Measurements from ENCODE around the gene SLC25A6. TPM values are rescaled to one million over a fixed set of nuclear protein-coding genes. Genes with fewer than 3 reads are reported as not detected.
A peak's percentile ranks its signal among the peaks of the same experiment; 100 is the strongest.
"Not testable (repeated sequence)": the region's sequence is repeated elsewhere in the genome, so short reads cannot be mapped to it uniquely, and the experiment has no call there.

SLC25A6 gene
- total RNA-seq, 2 donors from 2014 or later: 204 to 218 TPM

DNA sequence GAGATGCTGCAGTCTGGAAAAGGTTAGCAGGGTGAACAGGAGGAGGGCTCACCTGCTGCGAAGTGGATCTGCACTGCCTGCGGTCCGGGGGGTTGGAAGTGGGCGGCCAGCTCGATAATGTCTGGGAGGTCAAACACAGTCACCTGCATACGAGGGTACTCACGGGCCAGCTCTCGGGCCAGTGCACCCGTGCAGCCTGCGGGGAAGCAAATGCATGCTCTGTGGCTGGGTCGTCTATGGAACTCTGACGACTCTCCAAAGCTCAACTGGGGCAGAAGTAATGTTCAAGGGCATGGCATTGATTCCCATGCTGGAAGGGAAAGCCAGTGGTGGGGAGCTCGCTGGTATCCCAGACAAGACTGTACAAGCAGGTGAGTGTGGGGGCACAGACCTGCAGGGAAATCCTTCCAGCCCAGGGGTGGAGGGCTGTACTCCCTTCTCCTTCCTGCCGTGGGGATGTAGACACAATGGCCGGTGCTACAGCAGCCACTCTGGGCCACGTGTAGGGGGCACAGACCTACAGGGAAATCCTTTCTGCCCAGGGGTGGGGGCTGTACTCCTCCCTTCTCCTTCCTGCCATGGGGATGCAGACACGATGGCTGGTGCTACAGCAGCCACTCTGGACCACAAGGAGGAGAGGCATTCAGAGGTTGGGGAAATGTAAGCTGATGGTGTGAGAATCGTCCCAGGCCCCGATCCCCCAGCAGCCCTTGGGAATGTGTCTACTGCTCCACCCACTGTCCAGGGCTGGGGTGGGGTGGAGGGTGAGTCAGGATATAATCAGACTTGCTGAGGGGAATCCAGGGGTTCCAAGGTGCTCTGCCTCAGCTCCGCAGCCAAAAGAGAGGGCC, 26.2 kb upstream of the SLC25A6 start:
- DNase-seq (ENCODE audit: low spot score): peak; percentile 78

DNA sequence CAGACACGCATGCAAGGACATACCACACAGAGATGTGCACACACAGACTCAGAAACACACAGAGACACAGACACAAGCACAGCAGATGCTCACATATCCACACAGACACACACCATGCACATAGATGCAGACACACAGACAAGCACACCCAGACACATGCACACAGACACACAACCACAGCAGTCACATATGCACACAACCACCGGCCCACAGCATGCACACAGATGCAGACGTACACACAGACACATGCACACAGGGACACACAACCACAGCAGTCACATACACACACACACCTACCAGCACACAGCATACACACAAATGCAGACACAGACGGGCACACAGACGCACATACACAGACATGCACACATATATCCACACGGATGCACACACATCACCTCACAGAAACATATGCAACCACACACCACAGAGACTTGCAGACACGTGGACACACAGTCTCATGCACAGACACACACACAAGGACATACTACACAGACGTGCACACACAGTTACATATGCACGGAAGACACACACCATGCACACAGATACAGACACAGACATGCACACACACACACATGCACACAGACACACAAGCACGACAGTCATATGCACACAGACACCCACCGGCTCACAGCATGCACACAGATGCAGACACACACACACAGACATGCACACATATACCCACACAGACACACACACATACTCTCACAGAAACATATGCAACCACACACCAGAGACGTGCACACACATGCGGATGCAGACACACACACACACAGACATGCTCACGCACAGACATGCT, 25.2 kb upstream of the SLC25A6 start:
- peak; percentile 41 for DNase-seq (ENCODE audit: low spot score)
- intact Hi-C loops (cut with DNase I): no loop called here

More for the DNA sequence above, 26.2 kb upstream of the SLC25A6 start:
- intact Hi-C loops (cut with DNase I): no loop called here

DNA sequence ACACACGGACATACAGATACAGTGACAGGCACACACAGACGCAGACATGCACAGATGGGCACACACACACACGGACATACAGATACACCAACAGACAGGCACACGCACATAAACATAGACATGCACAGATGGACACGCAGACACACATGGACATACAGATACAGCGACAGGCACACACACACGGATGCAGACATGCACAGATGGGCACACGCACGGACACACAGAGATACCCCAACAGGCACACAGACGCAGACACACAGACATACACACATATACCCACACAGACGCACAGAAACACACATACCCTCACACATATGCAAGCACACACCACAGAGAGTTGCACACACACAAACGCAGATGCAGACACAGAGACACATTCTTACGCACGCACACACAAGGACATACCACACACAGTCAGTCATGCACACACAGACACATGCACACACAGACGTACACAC, 24.4 kb upstream of the SLC25A6 start:
- DNase-seq (ENCODE audit: low spot score): peak; percentile 16
- intact Hi-C loops (cut with DNase I): no loop called here

DNA sequence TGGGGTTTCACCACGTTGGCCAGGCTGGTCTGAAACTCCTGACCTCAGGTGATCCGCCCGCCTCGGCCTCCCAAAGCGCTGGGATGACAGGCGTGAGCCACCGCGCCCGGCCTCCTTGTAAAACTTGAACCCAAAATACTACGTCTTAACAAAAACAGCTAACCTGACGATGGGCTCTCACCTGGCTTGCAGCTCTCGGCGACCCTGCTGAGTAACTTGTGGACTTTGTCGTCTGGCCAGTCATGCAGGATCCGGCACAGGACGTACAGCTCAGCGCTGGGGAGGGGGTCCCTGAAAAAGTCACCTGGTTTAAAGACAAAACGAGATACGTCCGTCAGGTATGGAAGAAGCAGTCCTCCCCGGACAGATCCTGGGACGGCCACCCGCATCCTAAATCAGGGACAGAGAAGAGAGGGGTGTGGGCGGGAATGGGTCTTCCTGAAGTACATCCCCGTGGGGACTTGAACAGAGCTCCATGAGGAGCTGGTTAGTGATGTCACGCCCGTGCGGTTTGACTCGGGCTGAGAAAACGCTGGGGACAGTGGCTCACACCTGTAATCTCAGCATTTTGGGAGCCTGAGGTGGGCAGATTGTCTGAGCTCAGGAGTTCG, 20.7 kb upstream of the SLC25A6 start:
- peak; percentile 75 for DNase-seq (ENCODE audit: low spot score)
- intact Hi-C loops (cut with DNase I): loop anchor here in 1 of 2 donors (5.0 kb wide), 1 partner anchor 375 kb away; no protein-coding TSS in a partner anchor

DNA sequence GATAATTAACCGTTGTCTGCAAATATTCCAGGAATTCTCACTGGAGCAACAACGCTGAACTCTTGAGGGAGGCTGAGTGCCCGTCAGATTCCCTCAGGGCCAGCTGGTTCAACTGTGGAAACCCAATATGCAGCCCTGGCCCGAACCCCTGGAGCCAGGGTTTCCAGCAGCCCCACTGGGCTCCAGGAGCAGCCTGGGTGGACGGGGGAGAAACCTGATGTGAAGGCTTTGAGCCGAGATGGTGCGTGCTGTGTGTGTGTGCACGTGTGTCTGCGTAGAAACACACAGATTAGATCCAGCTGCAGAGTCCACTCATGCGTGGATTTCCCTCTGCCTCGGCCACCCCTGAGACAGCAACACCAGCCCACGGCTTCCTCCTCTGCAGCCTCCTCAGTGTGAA, 19.4 kb upstream of the SLC25A6 start:
- intact Hi-C loops (cut with DNase I): loop anchor here in 1 of 2 donors (5.0 kb wide), 1 partner anchor 374 kb away; no protein-coding TSS in a partner anchor
- DNase-seq (ENCODE audit: low spot score): peak; percentile 36

DNA sequence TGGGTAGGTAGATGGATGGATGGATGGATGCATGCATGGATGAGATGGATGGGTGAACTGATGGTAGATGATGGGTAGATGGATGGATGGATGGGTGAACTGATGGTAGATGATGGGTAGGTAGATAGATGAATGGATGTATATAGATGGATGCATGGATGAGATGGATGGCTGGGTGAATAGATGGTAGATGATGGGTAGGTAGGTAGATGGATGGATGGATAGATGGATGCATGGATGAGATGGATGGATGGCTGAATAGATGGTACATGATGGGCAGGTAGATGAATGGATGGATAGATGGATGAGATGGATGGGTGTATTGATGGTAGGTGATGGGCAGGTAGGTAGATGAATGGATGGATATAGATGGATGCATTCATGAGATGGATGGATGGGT, 15.1 kb upstream of the SLC25A6 start:
- intact Hi-C loops (cut with DNase I): no loop called here
- DNase-seq (ENCODE audit: low spot score): no peak

DNA sequence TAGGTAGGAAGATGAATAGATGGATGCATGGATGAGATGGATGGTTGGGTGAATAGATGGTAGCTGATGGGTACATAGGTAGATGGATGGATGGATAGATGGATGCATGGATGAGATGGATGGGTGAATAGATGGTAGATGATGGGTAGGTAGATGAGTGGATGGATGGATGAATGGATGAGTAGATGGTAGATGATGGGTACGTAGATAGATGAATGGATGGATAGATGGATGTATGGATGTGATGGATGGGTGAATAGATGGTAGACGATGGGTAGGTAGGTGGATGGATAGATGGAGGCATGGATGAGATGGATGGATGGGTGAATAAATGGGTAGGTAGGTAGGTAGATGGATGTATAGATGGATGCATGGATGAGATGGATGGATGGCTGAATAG, 13.9 kb upstream of the SLC25A6 start:
- DNase-seq (ENCODE audit: low spot score); intact Hi-C loops (cut with DNase I): not testable (repeated sequence)

DNA sequence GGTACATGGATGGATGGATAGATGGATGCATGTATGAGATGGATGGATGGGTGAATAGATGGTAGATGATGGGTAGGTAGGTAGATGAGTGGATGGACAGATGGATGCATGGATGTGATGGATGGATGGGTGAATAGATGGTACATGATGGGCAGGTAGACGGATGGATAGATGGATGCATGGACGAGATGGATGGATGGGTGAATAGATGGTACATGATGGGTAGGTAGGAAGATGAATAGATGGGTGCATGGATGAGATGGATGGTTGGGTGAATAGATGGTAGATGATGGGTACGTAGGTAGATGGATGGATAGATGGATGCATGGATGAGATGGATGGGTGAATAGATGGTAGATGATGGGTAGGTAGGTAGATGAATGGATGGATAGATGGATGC, 12.0 kb upstream of the SLC25A6 start:
- DNase-seq (ENCODE audit: low spot score): not testable (repeated sequence)

DNA sequence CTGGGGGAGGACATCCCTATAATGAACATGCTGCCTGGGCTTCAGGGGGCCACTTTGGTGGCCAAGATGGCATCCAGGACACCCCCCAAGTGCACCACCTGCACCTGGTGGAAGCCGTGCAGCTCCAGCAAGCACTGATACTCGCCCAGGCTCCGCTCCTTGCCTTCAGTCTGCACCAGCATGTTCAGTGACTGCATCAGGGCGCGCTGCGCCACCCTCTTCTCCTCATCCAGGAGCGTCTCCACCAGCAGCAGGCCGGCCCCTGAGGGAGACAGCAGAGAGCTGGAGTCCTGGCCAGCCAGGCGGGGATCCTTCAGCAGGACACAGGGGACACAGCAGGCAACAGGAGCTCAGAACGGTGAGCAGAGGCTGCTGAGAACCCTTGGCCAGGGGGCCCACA, 11.3 kb upstream of the SLC25A6 start:
- intact Hi-C loops (cut with DNase I): no loop called here
- peak; percentile 73 for DNase-seq (ENCODE audit: low spot score)

More for the DNA sequence above, 12.0 kb upstream of the SLC25A6 start:
- intact Hi-C loops (cut with DNase I): not testable (repeated sequence)

DNA sequence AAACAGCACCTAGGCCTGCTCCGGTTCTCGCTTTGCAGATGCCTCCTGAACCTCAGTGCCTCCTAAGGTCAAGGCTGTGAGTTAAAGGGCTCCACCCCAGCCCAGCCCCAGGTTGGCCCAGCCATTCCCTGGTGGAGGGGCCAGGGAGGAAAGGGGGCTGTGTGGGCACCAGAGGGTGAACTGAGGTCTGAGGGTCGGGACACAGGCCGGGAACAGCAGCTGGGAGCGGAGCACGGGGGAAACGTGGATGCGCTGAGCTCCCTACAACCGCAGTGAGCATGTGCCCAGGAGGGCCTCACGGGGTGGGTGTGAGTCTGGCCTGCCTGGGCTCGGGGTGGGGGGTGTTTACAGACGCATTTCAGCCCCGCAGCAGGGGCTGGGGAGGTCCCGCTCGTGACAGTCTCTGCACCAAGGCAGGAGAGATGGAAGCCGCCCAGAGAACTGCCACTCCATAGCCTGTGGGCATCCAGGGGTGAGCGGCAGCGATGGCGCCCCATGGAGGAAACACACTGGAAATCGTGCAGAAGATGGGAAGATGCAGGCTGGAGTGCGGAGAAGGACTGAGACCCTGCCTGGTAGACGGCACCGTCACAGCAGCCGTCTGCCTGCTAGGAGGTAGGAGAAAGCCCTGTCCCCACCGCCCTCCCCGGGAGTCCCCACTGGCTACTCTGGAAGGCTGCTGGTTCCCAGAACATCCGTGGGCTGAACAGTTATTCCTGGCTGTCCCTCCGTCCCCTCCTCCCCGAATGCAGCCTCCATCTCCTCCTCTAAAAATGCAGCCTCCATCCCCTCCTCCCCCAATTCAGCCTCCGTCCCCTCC, 9.9 kb upstream of the SLC25A6 start:
- intact Hi-C loops (cut with DNase I): no loop called here
- peak; percentile 74 for DNase-seq (ENCODE audit: low spot score)

DNA sequence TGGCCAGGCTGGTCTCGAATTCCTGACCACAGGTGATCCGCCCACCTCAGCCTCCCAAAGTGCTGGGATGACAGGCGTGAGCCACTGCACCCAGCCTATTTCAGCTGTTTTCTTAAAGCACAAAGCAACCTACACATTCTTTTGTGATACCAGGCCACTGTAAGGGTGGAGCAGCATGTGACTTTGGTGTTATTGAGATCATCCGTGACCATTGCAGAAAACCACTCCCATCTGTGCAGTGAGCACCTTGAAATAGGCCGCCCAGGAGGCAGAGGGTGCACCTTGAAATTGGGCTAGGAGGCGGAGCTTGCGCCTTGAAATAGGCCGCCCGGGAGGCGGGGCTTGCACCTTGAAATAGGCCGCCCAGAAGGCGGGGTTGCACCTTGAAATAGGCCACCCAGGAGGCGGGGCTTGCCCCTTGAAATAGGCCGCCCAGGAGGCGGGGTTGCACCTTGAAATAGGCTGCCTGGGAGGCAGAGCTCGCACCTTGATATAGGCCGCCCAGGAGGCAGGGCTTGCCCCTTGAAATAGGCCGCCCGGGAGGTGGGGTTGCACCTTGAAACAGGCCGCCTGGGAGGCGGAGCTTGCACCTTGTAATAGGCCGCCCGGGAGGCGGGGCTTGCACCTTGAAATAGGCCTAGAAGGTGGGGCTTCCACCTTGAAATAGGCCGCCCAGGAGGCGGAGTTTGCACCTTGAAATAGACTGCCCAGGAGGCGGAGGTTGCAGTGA, 9.0 kb upstream of the SLC25A6 start:
- intact Hi-C loops (cut with DNase I): no loop called here
- peak; percentile 38 for DNase-seq (ENCODE audit: low spot score)

DNA sequence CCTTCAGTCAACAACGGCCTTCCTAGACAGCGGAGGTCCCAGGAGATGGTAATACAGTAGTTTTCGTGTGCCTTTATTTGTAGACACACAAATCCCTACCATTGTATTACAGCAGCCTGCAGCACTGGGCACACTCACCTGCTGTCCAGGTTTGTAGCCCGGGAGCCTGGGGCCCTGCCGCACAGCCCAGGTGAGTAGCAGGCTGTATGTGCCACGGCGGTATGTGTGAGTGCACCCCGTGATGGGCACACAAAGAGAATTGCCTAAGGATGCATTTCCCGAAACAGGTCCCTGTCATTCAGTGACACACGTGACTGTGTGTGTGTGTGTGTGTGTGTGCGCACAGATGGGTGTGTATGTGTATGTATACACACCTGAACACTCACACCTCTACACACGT, 8.1 kb upstream of the SLC25A6 start:
- intact Hi-C loops (cut with DNase I): no loop called here
- DNase-seq (ENCODE audit: low spot score): peak; percentile 17

DNA sequence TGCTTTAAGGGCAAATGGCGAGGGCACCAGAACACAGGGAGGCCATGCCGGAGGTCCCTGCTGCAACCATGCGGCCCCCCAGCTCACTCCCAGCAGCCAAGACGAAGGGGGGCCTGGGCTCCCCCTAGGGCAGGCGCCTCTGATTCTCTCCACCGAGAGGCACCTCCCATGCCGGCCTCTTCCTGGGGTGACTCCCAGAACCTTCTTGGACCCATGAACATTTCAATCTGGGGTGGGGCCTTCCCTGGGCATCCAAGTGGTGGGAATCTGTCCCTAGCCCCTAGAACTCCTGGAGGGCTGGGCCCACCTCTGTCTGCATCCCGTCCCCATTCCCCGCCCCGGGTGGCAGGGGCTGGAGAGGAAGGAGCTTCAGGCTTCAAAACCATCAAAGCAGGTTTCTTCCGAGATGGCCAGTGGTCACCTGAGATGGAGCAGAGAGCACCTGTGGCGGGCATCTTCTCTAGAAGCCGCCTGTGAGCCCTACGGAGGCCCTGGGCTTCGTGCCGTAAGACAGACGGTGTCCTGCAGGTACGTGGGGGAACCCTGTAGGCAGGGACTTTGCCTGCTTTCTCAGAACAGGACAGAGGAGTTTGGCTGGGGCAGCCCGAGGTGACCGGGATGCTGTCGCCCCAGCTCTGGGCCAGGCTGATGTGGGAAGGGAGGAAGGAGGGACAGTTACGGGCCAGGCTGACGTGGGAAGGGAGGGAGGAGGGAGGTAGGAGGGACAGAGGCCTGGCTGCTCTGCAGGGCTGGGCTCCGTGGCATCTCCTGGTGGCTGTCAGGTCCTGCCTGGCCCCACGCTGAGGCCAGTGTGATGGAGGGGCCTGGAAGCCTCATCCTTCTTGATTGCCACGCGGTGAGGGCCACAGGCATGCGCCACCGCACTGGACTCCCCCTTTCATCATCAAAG, 6.8 kb upstream of the SLC25A6 start:
- intact Hi-C loops (cut with DNase I): no loop called here
- DNase-seq (ENCODE audit: low spot score): peak; percentile 67

DNA sequence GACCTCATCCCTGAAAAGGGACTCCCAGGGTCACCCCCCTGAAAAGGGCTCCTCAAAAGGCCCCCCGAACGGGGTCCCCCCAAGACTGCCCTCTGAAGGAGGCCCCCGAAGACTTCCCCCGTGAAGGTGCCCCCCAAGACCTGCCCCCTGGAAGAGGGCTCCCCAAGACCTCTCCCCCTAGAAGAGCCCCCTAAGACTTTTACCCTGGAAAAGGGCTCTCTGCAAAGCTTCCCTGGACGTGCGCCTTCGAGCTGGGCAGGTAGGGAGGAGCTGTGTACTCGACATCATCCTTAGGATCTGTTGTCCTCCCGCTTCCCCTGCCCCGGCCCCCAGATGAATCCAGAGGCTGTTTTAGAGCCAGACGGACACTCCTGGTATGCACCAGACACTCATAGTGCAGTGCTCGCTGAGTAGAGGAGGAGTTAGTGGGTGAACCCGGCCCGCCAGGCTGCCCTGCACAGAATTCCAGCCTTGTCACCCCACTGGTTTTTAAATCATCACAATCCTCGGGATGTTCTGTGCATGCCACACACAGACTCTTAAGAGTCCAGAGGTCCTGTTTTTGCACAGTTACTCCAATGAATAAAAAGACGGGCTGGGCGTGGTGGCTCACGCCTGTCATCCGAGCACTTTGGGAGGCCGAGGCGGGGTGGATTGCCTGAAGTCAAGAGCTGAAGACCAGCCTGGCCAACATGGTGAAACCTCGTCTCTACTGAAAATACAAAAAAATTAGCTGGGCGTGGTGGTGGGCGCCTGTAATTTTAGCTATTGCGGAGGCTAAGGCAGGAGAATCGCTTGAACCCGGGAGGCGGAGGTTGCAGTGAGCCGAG, 5.7 kb upstream of the SLC25A6 start:
- peak; percentile 56 for DNase-seq (ENCODE audit: low spot score)
- intact Hi-C loops (cut with DNase I): no loop called here

DNA sequence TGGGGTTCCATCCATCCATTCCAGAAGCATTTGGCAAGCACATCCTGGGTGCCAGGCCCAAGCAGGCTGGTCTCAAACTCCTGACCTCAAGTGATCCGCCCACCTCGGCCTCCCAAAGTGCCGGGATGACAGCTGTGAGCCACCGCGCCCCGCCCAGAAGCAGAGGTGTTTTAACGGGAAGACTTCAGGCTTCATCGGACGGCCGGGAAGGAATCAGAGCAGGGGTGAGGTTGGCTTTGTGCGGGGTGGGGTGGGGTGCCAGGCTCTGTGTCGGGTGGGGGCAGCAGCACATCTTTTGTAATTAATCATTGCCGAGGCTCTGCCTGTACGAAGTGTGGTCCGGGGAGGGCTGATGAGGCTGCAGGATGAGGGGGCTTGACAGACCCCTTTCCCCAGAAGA, 5.1 kb upstream of the SLC25A6 start:
- intact Hi-C loops (cut with DNase I): no loop called here
- DNase-seq (ENCODE audit: low spot score): peak; percentile 67

DNA sequence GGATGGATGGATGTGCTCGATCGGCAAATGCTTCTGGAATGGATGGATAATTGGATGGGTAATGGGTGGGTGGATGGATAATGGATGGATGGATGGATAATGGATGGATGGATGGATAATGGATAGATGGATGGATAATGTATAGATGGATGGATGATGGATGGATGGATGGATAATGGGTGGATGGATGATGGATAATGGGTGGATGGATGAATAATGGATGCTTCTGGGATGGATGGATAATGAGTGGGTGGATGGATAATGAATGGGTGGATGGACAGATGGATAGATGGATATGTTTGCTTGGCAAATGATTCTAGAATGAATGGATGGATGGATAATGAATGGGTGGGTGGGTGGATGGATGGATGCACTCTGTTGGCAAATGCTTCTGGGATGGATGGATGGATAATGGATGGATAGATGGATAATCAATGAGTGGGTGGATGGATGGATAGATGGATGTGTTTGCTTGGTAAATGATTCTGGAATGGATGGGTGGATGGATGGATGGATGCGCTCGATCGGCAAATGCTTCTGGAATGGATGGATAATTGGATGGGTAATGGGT, 3.8 kb upstream of the SLC25A6 start:
- peak; percentile 5 for DNase-seq (ENCODE audit: low spot score)

More for the DNA sequence above, 3.8 kb upstream of the SLC25A6 start:
- intact Hi-C loops (cut with DNase I): no loop called here

Data from posterior vena cava (tissue), 2 donors.